Liver (tissue), 9 donors: ENCODE measurements around the gene TLR7. TPM values are rescaled to one million over a fixed set of nuclear protein-coding genes. Genes with fewer than 3 reads are reported as not detected.

Source experiments
- DNase-seq: peaks from one replicate; pipeline ENCODE4 v3.0.0-alpha.2; 2017; ENCODE audit warnings: low spot score
- H3K27ac ChIP-seq, 2 donors: one replicate each; pipeline ENCODE4 v1.7.0; 2013; ENCODE audit warnings: inconsistent platforms in 2 of 2, low read length in 2 of 2, control low read depth in 1 of 2, low read depth in 1 of 2, mild to moderate bottlenecking in 1 of 2
- H3K27me3 ChIP-seq, 4 donors: one replicate each; pipeline versions ENCODE4 v1.6.1 to v1.7.0; 2013; ENCODE audit warnings: low read length in 3 of 4, inconsistent platforms in 1 of 4, mild to moderate bottlenecking in 1 of 4, moderate library complexity in 1 of 4; ENCODE audit not compliant: control insufficient read depth in 4 of 4, insufficient read depth in 4 of 4
- H3K36me3 ChIP-seq, 4 donors: one replicate each; pipeline versions ENCODE4 v1.6.1 to v1.7.0; 2013; ENCODE audit warnings: low read length in 3 of 4, mild to moderate bottlenecking in 3 of 4, low read depth in 1 of 4, moderate library complexity in 1 of 4; ENCODE audit not compliant: control insufficient read depth in 4 of 4, insufficient read depth in 3 of 4
- H3K4me1 ChIP-seq, 4 donors: one replicate each; pipeline versions ENCODE4 v1.6.1 to v1.7.0; 2013; ENCODE audit warnings: low read length in 3 of 4, mild to moderate bottlenecking in 3 of 4, moderate library complexity in 1 of 4; ENCODE audit not compliant: control insufficient read depth in 4 of 4, insufficient read depth in 4 of 4
- H3K4me3 ChIP-seq, 3 donors: one replicate each; pipeline versions ENCODE4 v1.6.1 to v1.7.0; 2013; ENCODE audit warnings: low read length in 3 of 3, control low read depth in 1 of 3, low read depth in 1 of 3, mild to moderate bottlenecking in 1 of 3
- H3K9ac ChIP-seq, 2 donors: one replicate each; pipeline ENCODE4 v1.7.0; 2013; ENCODE audit warnings: low read length in 2 of 2, mild to moderate bottlenecking in 2 of 2, moderate library complexity in 2 of 2, control low read depth in 1 of 2, low read depth in 1 of 2
- H3K9me3 ChIP-seq, 4 donors: one replicate each; pipeline versions ENCODE4 v1.6.1 to v1.7.0; 2013; ENCODE audit warnings: low read length in 3 of 4; ENCODE audit not compliant: control insufficient read depth in 4 of 4
- ATF3 ChIP-seq: IDR thresholded peaks from 2 replicates; pipeline ENCODE4 v1.6.1; 2016; ENCODE audit warnings: antibody characterized with exemption
- FOXA2 ChIP-seq: IDR thresholded peaks from 2 replicates; pipeline ENCODE4 v1.6.1; 2016; ENCODE audit warnings: antibody characterized with exemption
- GABPA ChIP-seq, 2 donors: IDR thresholded peaks in 1 of 2; conservative IDR thresholded peaks in 1 of 2; 2 replicates each; pipeline ENCODE4 v1.6.1; 2016; ENCODE audit warnings: antibody characterized with exemption in 2 of 2, mild to moderate bottlenecking in 1 of 2, moderate library complexity in 1 of 2
- HNF4G ChIP-seq: IDR thresholded peaks from 2 replicates; pipeline ENCODE4 v1.6.1; 2016; ENCODE audit warnings: antibody characterized with exemption
- JUND ChIP-seq, 2 donors: IDR thresholded peaks; 2 replicates each; pipeline ENCODE4 v1.6.1; 2016; ENCODE audit warnings: antibody characterized with exemption in 2 of 2
- MAX ChIP-seq: IDR thresholded peaks from 2 replicates; pipeline ENCODE4 v1.6.1; 2016; ENCODE audit warnings: antibody characterized with exemption
- NR2F2 ChIP-seq: IDR thresholded peaks from 2 replicates; pipeline ENCODE4 v1.6.1; 2016; ENCODE audit warnings: antibody characterized with exemption
- RAD21 ChIP-seq, 2 donors: IDR thresholded peaks; 2 replicates each; pipeline ENCODE4 v1.6.1; 2016; ENCODE audit warnings: antibody characterized with exemption in 2 of 2, mild to moderate bottlenecking in 2 of 2
- RXRA ChIP-seq, 2 donors: IDR thresholded peaks; 2 replicates each; pipeline ENCODE4 v1.6.1; 2017 to 2018; ENCODE audit warnings: antibody characterized with exemption in 2 of 2, mild to moderate bottlenecking in 1 of 2
- SP1 ChIP-seq: IDR thresholded peaks from 2 replicates; pipeline ENCODE4 v1.6.1; 2018; ENCODE audit warnings: antibody characterized with exemption, mild to moderate bottlenecking
- TAF1 ChIP-seq: conservative IDR thresholded peaks from 2 replicates; pipeline ENCODE4 v1.6.1; 2016; ENCODE audit warnings: antibody characterized with exemption, mild to moderate bottlenecking
- YY1 ChIP-seq: IDR thresholded peaks from 2 replicates; pipeline ENCODE4 v1.6.1; 2016; ENCODE audit warnings: antibody characterized with exemption, mild to moderate bottlenecking
- WGBS: extraction: QIAGEN DNeasy Blood & Tissue Kit; methylation state at CpG from one replicate; pipeline ENCODE4 v1.1.7; 2013; 5-methylcytosine and 5-hydroxymethylcytosine counted together
- polyA plus RNA-seq, 2 donors: library from polyadenylated mRNA; stranded (reverse) in 1 of 2; unstranded in 1 of 2; fragments of 200-250 nt in 1 of 2; fragments of >200 nt in 1 of 2; fragmentation: Nextera tagmentation in 1 of 2; extraction: Ambion mirVana in 1 of 2; gene quantifications; one replicate each; pipeline versions ENCODE4 v1.2.1 to v1.2.3, GENCODE V29; 2013 to 2015
- total RNA-seq, 2 donors: library from RNA; depleted of rRNA; stranded (reverse); fragments of >200 nt; gene quantifications; one replicate each; pipeline ENCODE4 v1.2.3, GENCODE V29; 2014
- TF ChIP-seq, protein P1 (sequence below): IDR thresholded peaks from 2 replicates; pipeline ENCODE4 v1.6.1; 2016; ENCODE audit warnings: antibody characterized with exemption
- TF ChIP-seq, protein P2 (sequence below): fragments of 150-350 bp; IDR thresholded peaks from 2 replicates; pipeline ENCODE4 v1.5.1; 2017; ENCODE audit warnings: improper control_type of control experiment, low read depth, low read length; ENCODE audit not compliant: missing input control
- TF ChIP-seq, protein P3 (sequence below): IDR thresholded peaks from 2 replicates; pipeline ENCODE4 v1.6.1; 2016; ENCODE audit warnings: antibody characterized with exemption, mild to moderate bottlenecking
- donor health status: healthy.
- donor health status: healthy.
- donor health status: healthy.
- donor health status: healthy.
- donor health status: healthy.

Gene TLR7
- total and polyA plus RNA-seq, 4 donors = 0.10 to 0.65 (median 0.14) TPM

GRCh38 chrX:12887141-12887540 is 20.3 kb downstream of the TLR7 start:
- Histone ChIP-seq H3K9me3 (no peaks in the 10 kb centered on the region), H3K4me1 (no peaks in the 10 kb centered on the region), H3K27me3 (peaks cover 0 to 3% (median 1%) of the 10 kb centered on the region in 4 donors), H3K27ac (no peak overlapping the region), H3K9ac (no peak overlapping the region), H3K4me3 (no peak overlapping the region), H3K36me3 (no peaks in the 10 kb centered on the region)
- TF ChIP-seq HNF4G = no peak
- no peak for TF ChIP-seq ATF3
- no peak for TF ChIP-seq TAF1
- no peak for TF ChIP-seq FOXA2
- DNase-seq = no peak
- 83% methylated on average over 2 of the region's 2 CpGs for WGBS

DNA sequence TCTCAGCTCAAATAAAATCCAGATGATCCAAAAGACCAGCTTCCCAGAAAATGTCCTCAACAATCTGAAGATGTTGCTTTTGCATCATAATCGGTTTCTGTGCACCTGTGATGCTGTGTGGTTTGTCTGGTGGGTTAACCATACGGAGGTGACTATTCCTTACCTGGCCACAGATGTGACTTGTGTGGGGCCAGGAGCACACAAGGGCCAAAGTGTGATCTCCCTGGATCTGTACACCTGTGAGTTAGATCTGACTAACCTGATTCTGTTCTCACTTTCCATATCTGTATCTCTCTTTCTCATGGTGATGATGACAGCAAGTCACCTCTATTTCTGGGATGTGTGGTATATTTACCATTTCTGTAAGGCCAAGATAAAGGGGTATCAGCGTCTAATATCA is 20.9 kb downstream of the TLR7 start:
- Histone ChIP-seq H3K36me3 (no peaks in the 10 kb centered on the region), H3K9me3 (no peaks in the 10 kb centered on the region), H3K27me3 (peaks cover 0 to 3% (median under 1%) of the 10 kb centered on the region in 4 donors), H3K4me3 (no peak overlapping the region), H3K27ac (no peak overlapping the region), H3K4me1 (no peaks in the 10 kb centered on the region), H3K9ac (no peak overlapping the region)
- no peak for DNase-seq
- WGBS = 57% methylated on average over 3 of the region's 3 CpGs
- TF ChIP-seq GABPA (IDR thresholded peaks at IDR 0.05 in 1 of 2, conservative IDR thresholded peaks at IDR 0.05 in 1 of 2) (no peak), FOXA2 (no peak), NR2F2 (no peak), HNF4G (no peak), YY1 (no peak), JUND (IDR thresholded peaks at IDR 0.05) (no peak), RXRA (IDR thresholded peaks at IDR 0.05) (no peak), MAX (no peak)
- TF ChIP-seq, protein P1, sequence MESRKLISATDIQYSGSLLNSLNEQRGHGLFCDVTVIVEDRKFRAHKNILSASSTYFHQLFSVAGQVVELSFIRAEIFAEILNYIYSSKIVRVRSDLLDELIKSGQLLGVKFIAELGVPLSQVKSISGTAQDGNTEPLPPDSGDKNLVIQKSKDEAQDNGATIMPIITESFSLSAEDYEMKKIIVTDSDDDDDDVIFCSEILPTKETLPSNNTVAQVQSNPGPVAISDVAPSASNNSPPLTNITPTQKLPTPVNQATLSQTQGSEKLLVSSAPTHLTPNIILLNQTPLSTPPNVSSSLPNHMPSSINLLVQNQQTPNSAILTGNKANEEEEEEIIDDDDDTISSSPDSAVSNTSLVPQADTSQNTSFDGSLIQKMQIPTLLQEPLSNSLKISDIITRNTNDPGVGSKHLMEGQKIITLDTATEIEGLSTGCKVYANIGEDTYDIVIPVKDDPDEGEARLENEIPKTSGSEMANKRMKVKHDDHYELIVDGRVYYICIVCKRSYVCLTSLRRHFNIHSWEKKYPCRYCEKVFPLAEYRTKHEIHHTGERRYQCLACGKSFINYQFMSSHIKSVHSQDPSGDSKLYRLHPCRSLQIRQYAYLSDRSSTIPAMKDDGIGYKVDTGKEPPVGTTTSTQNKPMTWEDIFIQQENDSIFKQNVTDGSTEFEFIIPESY = no peak
- TF ChIP-seq, protein P2, sequence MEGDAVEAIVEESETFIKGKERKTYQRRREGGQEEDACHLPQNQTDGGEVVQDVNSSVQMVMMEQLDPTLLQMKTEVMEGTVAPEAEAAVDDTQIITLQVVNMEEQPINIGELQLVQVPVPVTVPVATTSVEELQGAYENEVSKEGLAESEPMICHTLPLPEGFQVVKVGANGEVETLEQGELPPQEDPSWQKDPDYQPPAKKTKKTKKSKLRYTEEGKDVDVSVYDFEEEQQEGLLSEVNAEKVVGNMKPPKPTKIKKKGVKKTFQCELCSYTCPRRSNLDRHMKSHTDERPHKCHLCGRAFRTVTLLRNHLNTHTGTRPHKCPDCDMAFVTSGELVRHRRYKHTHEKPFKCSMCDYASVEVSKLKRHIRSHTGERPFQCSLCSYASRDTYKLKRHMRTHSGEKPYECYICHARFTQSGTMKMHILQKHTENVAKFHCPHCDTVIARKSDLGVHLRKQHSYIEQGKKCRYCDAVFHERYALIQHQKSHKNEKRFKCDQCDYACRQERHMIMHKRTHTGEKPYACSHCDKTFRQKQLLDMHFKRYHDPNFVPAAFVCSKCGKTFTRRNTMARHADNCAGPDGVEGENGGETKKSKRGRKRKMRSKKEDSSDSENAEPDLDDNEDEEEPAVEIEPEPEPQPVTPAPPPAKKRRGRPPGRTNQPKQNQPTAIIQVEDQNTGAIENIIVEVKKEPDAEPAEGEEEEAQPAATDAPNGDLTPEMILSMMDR = no peak

DNA sequence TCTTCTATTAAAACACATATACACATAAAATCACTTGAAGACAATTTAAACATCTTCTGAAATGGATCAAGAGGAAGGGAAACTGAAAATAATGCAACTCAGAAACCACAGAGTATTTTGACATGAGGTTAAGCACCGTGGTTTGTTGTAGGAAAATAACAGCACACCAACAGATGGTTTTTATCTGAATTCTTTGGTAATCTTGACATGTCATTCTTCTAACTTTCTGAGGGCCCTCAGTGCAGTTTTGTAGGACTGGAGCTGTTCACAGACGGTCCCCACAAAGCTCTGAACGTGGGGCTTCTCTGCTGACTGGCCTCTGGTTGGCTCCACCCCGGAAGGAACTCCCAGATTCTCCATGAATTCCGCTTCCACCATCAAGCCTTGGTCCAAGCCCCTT is 23.6 kb downstream of the TLR7 start:
- WGBS = 75% methylated on average over 5 of the region's 5 CpGs
- Histone ChIP-seq H3K27ac (no peak overlapping the region), H3K4me3 (no peak overlapping the region), H3K9ac (no peak overlapping the region), H3K36me3 (no peaks in the 10 kb centered on the region), H3K9me3 (no peaks in the 10 kb centered on the region), H3K27me3 (peaks cover 0 to 3% (median 0%) of the 10 kb centered on the region in 4 donors), H3K4me1 (no peaks in the 10 kb centered on the region)
- TF ChIP-seq MAX (no peak), FOXA2 (no peak), RAD21 (IDR thresholded peaks at IDR 0.05) (no peak), JUND (IDR thresholded peaks at IDR 0.05) (no peak), NR2F2 (no peak), SP1 (no peak), RXRA (IDR thresholded peaks at IDR 0.05) (no peak), HNF4G (no peak), TAF1 (no peak)
- TF ChIP-seq, protein P1 = no peak
- TF ChIP-seq, protein P3, sequence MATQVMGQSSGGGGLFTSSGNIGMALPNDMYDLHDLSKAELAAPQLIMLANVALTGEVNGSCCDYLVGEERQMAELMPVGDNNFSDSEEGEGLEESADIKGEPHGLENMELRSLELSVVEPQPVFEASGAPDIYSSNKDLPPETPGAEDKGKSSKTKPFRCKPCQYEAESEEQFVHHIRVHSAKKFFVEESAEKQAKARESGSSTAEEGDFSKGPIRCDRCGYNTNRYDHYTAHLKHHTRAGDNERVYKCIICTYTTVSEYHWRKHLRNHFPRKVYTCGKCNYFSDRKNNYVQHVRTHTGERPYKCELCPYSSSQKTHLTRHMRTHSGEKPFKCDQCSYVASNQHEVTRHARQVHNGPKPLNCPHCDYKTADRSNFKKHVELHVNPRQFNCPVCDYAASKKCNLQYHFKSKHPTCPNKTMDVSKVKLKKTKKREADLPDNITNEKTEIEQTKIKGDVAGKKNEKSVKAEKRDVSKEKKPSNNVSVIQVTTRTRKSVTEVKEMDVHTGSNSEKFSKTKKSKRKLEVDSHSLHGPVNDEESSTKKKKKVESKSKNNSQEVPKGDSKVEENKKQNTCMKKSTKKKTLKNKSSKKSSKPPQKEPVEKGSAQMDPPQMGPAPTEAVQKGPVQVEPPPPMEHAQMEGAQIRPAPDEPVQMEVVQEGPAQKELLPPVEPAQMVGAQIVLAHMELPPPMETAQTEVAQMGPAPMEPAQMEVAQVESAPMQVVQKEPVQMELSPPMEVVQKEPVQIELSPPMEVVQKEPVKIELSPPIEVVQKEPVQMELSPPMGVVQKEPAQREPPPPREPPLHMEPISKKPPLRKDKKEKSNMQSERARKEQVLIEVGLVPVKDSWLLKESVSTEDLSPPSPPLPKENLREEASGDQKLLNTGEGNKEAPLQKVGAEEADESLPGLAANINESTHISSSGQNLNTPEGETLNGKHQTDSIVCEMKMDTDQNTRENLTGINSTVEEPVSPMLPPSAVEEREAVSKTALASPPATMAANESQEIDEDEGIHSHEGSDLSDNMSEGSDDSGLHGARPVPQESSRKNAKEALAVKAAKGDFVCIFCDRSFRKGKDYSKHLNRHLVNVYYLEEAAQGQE = no peak
- DNase-seq = no peak
